ENCODE data around the gene SERPINH1.

GRCh38 chr11:75523189-75523588, 38.9 kb upstream of the SERPINH1 start:
- TF ChIP-seq, protein P1, sequence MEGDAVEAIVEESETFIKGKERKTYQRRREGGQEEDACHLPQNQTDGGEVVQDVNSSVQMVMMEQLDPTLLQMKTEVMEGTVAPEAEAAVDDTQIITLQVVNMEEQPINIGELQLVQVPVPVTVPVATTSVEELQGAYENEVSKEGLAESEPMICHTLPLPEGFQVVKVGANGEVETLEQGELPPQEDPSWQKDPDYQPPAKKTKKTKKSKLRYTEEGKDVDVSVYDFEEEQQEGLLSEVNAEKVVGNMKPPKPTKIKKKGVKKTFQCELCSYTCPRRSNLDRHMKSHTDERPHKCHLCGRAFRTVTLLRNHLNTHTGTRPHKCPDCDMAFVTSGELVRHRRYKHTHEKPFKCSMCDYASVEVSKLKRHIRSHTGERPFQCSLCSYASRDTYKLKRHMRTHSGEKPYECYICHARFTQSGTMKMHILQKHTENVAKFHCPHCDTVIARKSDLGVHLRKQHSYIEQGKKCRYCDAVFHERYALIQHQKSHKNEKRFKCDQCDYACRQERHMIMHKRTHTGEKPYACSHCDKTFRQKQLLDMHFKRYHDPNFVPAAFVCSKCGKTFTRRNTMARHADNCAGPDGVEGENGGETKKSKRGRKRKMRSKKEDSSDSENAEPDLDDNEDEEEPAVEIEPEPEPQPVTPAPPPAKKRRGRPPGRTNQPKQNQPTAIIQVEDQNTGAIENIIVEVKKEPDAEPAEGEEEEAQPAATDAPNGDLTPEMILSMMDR (IDR thresholded peaks at IDR 0.05): no peak
- TF ChIP-seq POLR2AphosphoS5 (IDR thresholded peaks at IDR 0.05) (no peak), POLR2A (IDR thresholded peaks at IDR 0.05) (no peak)
